HuH-7 (cell line): ENCODE results near the gene SOX18.
A peak's percentile ranks its signal among the peaks of the same experiment; 100 is the strongest.

Experiments used
- DNase-seq: peaks from one replicate; pipeline ENCODE4 v3.0.0; 2011; ENCODE audit warnings: low spot score

The SOX18 gene

GRCh38 chr20:64052987-64053840 is 3.8 kb upstream of the SOX18 start:
- no peak for DNase-seq

DNA sequence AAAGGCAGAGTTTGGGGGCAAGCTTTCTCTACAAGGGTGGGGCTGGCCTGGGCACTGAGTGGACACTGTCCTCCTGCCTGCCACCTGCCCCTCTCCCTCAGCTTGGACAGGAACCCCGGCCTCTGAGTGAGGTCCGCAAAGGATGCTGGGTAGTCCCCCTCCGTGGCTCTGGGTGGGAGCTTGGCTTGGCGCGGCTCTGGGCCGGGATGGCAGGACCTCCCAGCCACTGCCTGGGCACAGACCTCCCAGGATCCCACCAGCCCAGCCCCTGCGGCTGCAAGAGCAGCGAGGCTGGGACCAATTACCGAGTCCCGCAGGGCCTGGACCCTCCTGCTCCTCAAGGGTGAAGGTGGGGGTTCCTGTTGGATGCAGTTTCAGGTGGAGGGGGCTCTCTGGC is 2.9 kb upstream of the SOX18 start:
- no peak for DNase-seq

DNA sequence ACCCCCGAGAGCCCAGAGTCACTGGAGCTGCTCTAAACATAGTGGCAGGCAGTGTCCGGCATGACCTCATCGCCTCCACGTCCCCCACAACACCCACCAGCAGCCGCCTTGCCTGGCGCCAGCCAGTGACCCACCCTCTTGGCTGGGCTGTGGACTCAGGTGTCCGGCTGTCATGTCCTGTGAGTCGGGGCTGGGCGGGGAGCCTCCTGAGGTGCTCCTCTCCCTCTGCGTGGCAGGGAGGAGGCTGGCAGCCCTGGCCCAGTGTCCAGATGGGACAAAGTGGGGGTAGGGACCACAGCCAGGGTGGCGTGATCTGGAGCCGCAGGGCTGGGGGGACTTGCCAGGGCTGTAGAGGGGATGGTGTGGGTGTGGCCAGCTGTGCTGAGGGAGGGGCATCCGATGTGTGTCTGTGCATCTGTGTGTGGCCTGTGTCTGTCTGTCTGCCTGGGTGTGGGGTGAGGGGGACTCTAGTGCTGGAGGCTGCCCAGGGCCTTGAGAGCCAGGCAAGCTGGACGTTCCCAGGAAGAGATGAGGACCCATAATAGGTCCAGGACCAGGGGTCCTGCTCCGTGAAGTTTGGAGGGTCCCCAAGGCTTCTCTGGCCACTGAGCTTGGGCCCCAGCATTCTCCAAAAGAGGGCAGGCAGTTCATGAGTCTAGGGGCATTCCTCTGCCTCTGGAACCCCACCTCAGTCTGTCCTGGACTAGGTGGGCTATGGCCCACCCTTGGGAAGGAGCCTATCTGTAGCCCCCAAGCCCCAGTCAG is 2.3 kb upstream of the SOX18 start:
- DNase-seq = no peak

- no peak for DNase-seq
These were observed 1.6 kb upstream of the SOX18 start for GRCh38 chr20:64051033-64051452.

GRCh38 chr20:64050261-64051032 is 1.0 kb upstream of the SOX18 start:
- no peak for DNase-seq

DNA sequence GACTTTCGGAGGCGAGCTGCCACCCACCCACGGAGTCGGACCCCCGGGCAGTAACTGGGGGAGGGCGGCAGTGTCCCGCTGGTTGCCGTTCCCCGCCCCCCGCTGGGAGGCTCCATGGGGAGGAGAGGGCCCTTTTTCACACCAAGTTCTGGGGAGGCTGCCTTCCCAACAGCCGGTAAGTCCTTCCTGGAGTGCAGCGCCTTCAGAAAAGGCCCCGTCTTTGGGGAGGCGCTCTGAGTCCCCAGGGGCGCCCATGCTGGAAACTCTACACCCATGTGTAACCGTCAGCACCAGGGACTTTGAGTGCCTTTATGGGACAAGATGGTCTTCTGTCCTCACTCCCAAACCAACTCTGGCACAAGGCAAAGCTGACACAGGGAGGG is 430 bp upstream of the SOX18 start:
- no peak for DNase-seq

GRCh38 chr20:64048402-64049044 is 916 bp downstream of the SOX18 start:
- no peak for DNase-seq

- DNase-seq = no peak
These were observed 1.5 kb downstream of the SOX18 start for GRCh38 chr20:64047968-64048401.

DNA sequence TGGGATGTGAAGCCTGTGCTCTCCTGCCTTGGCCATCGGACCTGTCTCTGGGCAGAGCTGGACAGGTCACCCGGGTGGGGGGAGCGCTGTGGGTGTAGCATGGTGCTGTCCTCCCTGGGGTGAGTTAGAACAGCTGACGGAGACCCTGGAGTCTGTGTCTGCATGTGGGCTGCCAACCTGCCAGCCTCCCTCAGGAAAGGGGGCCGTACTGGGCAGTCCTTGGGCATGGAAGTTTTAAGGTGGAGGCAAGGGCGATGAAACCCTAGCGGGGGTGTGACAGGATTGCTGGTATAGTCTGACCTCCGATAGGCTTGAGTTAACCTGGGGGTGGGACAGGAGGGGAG is 2.4 kb downstream of the SOX18 start:
- no peak for DNase-seq

GRCh38 chr20:64045346-64046011 is 4.0 kb downstream of the SOX18 start:
- DNase-seq = no peak

- no peak for DNase-seq
These were observed 4.8 kb downstream of the SOX18 start for GRCh38 chr20:64044484-64045247.

DNA sequence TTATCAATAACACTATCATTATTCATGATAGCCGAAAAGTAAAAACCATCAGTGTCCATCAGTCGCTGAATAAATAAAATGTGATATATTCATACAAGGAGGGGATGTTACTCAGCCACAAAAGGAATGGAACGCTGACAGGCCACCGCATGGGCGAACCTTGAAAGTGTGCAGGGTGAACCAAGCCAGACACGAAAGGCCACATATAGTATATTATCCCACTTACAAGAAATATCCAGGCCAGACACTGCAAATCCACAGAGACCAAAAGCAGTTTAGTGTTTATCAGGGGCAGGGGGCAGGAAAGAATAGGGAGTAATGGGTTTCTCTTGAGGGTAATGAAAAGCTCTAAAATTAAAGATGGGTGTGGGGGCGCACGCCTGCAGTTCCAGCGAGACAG is 5.7 kb downstream of the SOX18 start:
- no peak for DNase-seq

GRCh38 chr20:64042054-64042781 is 7.2 kb downstream of the SOX18 start:
- no peak for DNase-seq

GRCh38 chr20:64041781-64042053 is 7.7 kb downstream of the SOX18 start:
- no peak for DNase-seq

DNA sequence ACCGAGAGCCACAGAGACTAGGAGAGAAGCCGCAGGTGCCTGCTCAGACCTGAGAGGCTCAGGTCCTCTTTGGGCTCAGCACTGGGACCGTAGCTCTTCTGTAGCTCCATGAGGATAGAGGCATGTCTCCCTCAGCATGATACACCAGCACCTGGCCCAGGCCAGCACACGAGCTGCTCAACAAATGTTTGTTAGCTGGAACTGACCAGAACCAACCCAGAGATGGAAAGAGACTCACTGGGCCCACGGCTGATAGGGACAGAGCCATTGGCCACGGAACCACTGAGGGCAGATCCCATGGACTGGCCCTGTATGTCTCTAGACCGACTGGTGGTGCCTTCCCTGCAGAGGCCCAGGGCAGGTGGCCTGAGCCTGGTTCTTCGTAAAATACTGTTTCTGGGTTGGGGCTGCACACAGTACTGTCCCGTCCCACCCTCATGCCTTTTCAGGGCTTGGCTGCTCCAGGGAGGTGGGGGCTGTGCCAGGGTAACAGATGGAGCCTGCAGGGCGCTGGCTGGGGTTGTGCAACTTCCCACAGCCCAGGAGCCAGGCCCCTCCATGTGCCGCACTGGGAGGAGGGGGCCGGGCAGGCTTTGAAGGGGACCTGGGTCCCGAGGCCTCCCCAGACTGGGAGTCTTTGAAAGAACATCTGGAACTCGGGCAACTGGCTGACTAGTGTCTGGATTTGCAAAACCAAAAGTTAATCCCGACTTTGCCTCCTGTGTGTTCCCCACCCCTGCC is 8.2 kb downstream of the SOX18 start:
- no peak for DNase-seq

- no peak for DNase-seq
These were observed 9.0 kb downstream of the SOX18 start for GRCh38 chr20:64040231-64041039.

DNA sequence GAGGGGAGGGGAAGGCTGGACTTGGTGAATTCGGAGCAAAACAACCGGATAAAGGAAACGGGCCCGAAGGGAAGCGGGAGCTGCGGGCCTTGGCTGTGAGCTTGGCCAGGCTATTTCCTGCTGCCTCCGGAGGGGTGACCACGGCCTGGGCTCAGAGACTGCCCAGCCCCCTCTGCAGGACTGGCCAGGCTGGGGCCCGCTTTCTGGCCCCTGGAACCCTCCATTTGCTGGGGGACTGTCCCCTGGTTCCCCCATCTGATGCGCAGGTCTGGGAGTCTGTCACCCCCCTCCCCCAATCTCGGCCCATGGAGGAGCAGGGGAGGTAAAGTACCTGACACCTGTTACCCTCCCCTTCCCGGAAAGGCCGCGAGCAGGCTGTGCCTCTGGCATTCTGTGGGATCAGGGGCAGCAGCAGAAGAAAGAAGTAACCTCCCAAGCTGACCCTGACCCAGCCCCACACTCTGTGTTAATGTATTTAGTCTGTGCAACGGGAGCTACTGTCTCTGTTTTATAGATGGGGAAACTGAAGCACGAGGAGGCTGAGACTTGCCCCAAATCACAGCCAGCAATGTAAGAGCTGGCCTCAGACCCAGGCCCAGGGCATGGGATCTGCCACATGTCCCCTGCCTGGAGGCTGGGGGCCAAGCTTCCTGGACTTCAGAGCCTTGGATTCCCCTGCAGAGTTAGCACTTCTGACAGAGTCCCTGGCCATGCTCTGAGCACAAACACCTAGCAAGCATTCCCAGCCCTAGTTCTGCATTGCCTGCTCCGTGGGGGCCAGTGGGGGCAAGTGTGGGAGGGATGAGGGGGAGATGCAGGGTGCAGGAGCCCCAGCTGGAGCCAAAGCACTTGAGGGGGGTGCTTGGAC is 9.9 kb downstream of the SOX18 start:
- DNase-seq = peak; percentile 64
